Cardiac muscle cell (in vitro differentiated cells and primary cell): ENCODE data around the gene MYO1C. TPM values are rescaled to one million over a fixed set of nuclear protein-coding genes. Genes with fewer than 3 reads are reported as not detected.

ENCODE experiments used
- DNase-seq, 2 donors: peaks; one replicate each; pipeline versions ENCODE4 v3.0.0 to v3.0.0-alpha.2; 2010 to 2017; ENCODE audit warnings: low read depth in 1 of 2, low spot score in 1 of 2
- H3K27ac ChIP-seq: fragments of 200-600 bp; sonication (generic); 2 replicates; pipeline ENCODE4 v1.5.1; 2016
- H3K27me3 ChIP-seq: fragments of 200-600 bp; sonication (generic); 2 replicates; pipeline ENCODE4 v1.6.0; 2016; ENCODE audit warnings: control low read depth
- H3K36me3 ChIP-seq: fragments of 200-600 bp; sonication (generic); 2 replicates; pipeline ENCODE4 v1.5.1; 2016; ENCODE audit warnings: control low read depth
- H3K4me1 ChIP-seq: fragments of 200-600 bp; sonication (generic); 2 replicates; pipeline ENCODE4 v1.8.1; 2017; ENCODE audit warnings: low read depth, mild to moderate bottlenecking, mixed run types
- H3K4me3 ChIP-seq: fragments of 200-600 bp; sonication (generic); 2 replicates; pipeline ENCODE4 v1.5.1; 2016; ENCODE audit warnings: mild to moderate bottlenecking
- H3K9me3 ChIP-seq: fragments of 200-600 bp; sonication (generic); 2 replicates; pipeline ENCODE4 v1.5.1; 2017; ENCODE audit warnings: low read depth, mild to moderate bottlenecking, control low read depth
- polyA plus RNA-seq: library from polyadenylated mRNA; unstranded; fragments of >200 nt; fragmentation: Nextera tagmentation; extraction: Ambion mirVana; gene quantifications from 2 replicates; pipeline ENCODE4 v1.2.1, GENCODE V29; 2016
- total RNA-seq: library from RNA; depleted of rRNA; stranded (reverse); fragments of >200 nt; gene quantifications from 2 replicates; pipeline ENCODE4 v1.2.3, GENCODE V29; 2016
- TF ChIP-seq, protein P1 (sequence below): IDR thresholded peaks from 2 replicates; pipeline ENCODE4 v1.5.1; 2012; ENCODE audit warnings: low read depth, mild to moderate bottlenecking, low read length

Gene MYO1C
- total and polyA plus RNA-seq, 2 experiments from 2014 or later: 34.1 to 63.9 TPM

DNA sequence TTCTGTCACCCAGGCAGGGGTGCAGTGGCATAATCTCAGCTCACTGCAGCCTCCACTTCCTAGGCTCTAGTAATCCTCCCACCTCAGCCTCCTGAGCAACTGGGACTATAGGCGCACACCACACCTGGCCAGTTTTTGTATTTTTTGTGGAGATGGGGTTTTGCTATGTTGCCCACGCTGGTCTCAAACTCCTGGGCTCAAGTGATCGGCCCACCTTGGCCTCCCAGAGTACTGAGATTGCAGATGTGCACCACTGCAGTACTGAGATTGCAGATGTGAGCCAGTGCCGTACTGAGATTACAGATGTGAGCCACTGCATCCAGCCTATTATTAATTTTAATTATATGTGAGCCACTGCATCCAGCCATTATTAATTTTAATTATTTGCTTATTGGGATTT, 50.3 kb downstream of the MYO1C start:
- no peak for DNase-seq
- Histone ChIP-seq H3K36me3 (no peaks in the 10 kb centered on the region), H3K4me3 (no peak overlapping the region), H3K4me1 (peaks cover 7% of the 10 kb centered on the region), H3K27ac (no peak overlapping the region), H3K9me3 (no peaks in the 10 kb centered on the region), H3K27me3 (no peaks in the 10 kb centered on the region)
- TF ChIP-seq, protein P1, sequence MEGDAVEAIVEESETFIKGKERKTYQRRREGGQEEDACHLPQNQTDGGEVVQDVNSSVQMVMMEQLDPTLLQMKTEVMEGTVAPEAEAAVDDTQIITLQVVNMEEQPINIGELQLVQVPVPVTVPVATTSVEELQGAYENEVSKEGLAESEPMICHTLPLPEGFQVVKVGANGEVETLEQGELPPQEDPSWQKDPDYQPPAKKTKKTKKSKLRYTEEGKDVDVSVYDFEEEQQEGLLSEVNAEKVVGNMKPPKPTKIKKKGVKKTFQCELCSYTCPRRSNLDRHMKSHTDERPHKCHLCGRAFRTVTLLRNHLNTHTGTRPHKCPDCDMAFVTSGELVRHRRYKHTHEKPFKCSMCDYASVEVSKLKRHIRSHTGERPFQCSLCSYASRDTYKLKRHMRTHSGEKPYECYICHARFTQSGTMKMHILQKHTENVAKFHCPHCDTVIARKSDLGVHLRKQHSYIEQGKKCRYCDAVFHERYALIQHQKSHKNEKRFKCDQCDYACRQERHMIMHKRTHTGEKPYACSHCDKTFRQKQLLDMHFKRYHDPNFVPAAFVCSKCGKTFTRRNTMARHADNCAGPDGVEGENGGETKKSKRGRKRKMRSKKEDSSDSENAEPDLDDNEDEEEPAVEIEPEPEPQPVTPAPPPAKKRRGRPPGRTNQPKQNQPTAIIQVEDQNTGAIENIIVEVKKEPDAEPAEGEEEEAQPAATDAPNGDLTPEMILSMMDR: no peak

DNA sequence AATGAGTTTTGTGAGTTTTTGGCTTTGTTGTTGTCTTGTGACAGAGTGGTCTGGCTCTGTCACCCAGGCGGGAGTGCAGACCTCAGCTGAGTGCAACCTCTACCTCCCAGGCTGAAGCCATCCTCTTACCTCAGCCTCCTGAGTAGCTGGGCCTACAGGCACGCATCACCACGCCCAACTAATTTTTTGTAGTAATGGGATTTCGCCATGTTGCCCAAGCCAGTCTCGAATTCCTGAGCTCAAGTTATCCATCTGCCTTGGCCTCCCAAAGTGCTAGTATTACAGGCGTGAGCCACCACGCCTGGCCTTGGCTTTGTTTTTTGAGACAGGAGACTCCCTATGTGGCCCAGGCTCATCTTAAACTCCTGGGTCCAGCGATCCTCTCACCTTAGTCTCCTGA, 51.6 kb downstream of the MYO1C start:
- DNase-seq: no peak
- Histone ChIP-seq H3K27ac (no peak overlapping the region), H3K36me3 (peaks cover 5% of the 10 kb centered on the region), H3K4me1 (peaks cover 7% of the 10 kb centered on the region), H3K27me3 (no peaks in the 10 kb centered on the region), H3K9me3 (no peaks in the 10 kb centered on the region), H3K4me3 (no peak overlapping the region)
- TF ChIP-seq, protein P1: no peak

DNA sequence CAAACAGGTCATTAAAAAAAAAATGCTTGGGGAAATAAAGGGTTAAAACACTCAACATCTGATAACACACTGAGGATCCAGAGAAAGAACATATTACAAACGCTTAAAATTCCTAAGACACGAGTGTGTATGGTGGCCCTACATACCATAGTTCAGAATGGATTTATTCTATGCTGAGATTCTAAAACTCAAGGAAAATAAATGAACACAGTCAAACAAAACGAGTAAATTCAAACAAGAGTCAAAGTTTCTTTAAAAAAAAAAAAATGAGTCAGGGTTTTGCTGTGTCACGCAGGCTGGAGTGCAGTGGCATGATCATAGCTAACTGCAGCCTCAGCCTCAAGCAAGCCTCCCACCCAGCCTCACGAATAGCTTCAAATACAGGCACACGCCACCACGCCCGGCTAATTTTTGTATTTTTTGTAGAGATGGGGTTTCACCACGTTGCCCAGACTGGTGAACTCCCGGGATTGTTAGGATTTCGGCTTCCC, 53.8 kb downstream of the MYO1C start:
- DNase-seq: peak in 1 of 2 donors; percentile 55
- H3K36me3 ChIP-seq: peaks cover 12% of the 10 kb centered on the region
- no peak overlapping the region for H3K4me3 ChIP-seq
- no peaks in the 10 kb centered on the region for H3K9me3 ChIP-seq
- H3K4me1 ChIP-seq: peaks cover 7% of the 10 kb centered on the region
- H3K27ac ChIP-seq: peak overlapping the region; percentile 1
- no peaks in the 10 kb centered on the region for H3K27me3 ChIP-seq
- TF ChIP-seq, protein P1: no peak

DNA sequence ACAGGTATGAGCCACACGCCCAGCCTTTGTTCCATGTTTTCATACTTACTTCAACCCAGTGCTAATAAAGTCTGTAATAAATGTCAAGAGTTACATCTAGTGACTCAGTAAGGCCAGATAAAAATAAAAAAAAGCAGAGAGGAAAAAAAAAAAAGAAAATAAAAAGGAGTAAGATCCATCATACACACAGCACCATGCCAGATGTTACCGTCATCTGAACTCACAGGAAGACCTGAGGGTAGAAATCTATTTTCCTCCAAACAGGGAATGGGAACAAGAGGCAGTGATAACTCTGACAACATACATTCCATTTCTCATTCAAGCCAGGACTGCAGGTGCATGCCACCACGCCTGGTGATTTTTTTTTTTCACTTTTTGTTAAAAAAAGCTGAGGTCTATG, 57.2 kb downstream of the MYO1C start:
- H3K9me3 ChIP-seq: no peaks in the 10 kb centered on the region
- H3K36me3 ChIP-seq: peaks cover 12% of the 10 kb centered on the region
- H3K27ac ChIP-seq: no peak overlapping the region

DNA sequence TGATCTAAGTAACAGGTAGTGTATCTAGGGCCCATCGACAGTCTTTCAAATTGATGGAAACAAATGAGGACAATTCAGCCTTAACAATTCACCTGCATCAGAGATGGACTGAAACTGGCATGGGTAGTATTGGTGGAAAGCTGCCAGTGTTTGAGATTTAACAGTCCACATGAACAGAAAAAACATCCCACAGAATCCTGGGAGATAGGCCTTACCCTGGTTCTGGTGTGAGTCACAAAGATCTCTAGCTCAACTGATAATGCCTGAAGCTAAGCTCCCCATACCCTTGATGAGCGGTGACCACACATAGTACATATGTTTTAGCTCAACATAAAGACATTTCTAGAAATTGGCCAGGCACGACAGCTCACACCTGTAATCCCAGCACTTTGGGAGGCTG, 58.3 kb downstream of the MYO1C start:
- Histone ChIP-seq H3K27me3 (no peaks in the 10 kb centered on the region), H3K36me3 (peaks cover 12% of the 10 kb centered on the region), H3K4me1 (peaks cover 7% of the 10 kb centered on the region), H3K4me3 (no peak overlapping the region), H3K27ac (no peak overlapping the region), H3K9me3 (no peaks in the 10 kb centered on the region)
- TF ChIP-seq, protein P1: no peak
- DNase-seq: peak in 1 of 2 donors; percentile 45

More for the DNA sequence above, 57.2 kb downstream of the MYO1C start:
- DNase-seq: no peak
- Histone ChIP-seq H3K4me3 (no peak overlapping the region), H3K27me3 (no peaks in the 10 kb centered on the region), H3K4me1 (peaks cover 7% of the 10 kb centered on the region)
- TF ChIP-seq, protein P1: no peak
